ENCODE measurements around the gene SLC9A3. TPM values are rescaled to one million over a fixed set of nuclear protein-coding genes. Genes with fewer than 3 reads are reported as not detected.

The SLC9A3 gene
- polyA plus RNA-seq, 1 of the 3 experiments (the other 2 are of a cell fraction) = 1.9 TPM

GRCh38 chr5:470961-471749 is 53.1 kb downstream of the SLC9A3 start:
- no peak overlapping the region for H3K9ac ChIP-seq
- no peaks in the 10 kb centered on the region for H3F3A ChIP-seq (replicated peaks; ENCODE audit: insufficient read depth)
- DNase-seq = no peak
- H3K36me3 ChIP-seq (replicated peaks in 1 of 2; ENCODE audit: control insufficient read depth in 1 of 2, insufficient read depth in 2 of 2, low read length in 1 of 2) = peaks cover 0 to 19% of the 10 kb centered on the region in 2 experiments
- TF ChIP-seq POLR2AphosphoS5 (IDR thresholded peaks at IDR 0.05; ENCODE audit: low read depth, low read length) = no peak
- no peak for TF ChIP-seq JUND (IDR thresholded peaks at IDR 0.05)
- no peak for TF ChIP-seq NRF1 (IDR thresholded peaks at IDR 0.05; ENCODE audit: low read depth, low read length)
- no peak for TF ChIP-seq RFX5 (IDR thresholded peaks at IDR 0.05; ENCODE audit: low read length)
- TF ChIP-seq TCF12 (IDR thresholded peaks at IDR 0.05) = no peak
- TF ChIP-seq MAX (IDR thresholded peaks at IDR 0.05; ENCODE audit: low read depth) = no peak
- TF ChIP-seq FOXM1 (IDR thresholded peaks at IDR 0.05; ENCODE audit: low read depth) = no peak
- no peak for TF ChIP-seq MEF2A (IDR thresholded peaks at IDR 0.05; ENCODE audit: borderline replicate concordance, low read depth)
- no peak for TF ChIP-seq PBX3 (IDR thresholded peaks at IDR 0.05)
- TF ChIP-seq GATA2 (CRISPR knock-in tag; IDR thresholded peaks at IDR 0.05) = no peak
- TF ChIP-seq EP300 (IDR thresholded peaks at IDR 0.05; ENCODE audit: borderline replicate concordance in 1 of 2, low read depth in 1 of 2, low read length in 1 of 2) = no peak
- no peak for TF ChIP-seq RXRA (IDR thresholded peaks at IDR 0.05; ENCODE audit: borderline replicate concordance, low read depth)
- CTCF ChIA-PET = interaction anchor here (0.9 to 1.5 kb wide), 3 partner anchors 25 to 283 kb away, joined by 3 to 10 read pairs (median 3); no protein-coding TSS in a partner anchor
- H2AFZ ChIP-seq (ENCODE audit: low read depth) = no peak overlapping the region
- H3K4me2 ChIP-seq = peak overlapping the region; percentile 98; the same call in 1 of the 2 replicates
- peaks cover 9% of the 10 kb centered on the region; the same call in 1 of the 2 replicates for H3K79me2 ChIP-seq (ENCODE audit: insufficient read depth)
- H3K9me2 ChIP-seq = no peaks in the 10 kb centered on the region
- H3K9me3 ChIP-seq = no peaks in the 10 kb centered on the region
- POLR2A ChIA-PET = interaction anchor here (0.9 kb wide), 1 partner anchor 140 kb away, joined by 3 read pairs; no protein-coding TSS in a partner anchor
- no peak overlapping the region for H3K27ac ChIP-seq (ENCODE audit: low read depth in 2 of 2, low read length in 1 of 2)
- H3K27me3 ChIP-seq (ENCODE audit: insufficient read depth) = no peaks in the 10 kb centered on the region
- peak overlapping the region in 1 of 2 experiments; percentile 75; a peak in 2 of 4 replicates for H3K4me3 ChIP-seq (ENCODE audit: low read depth in 2 of 2, low read length in 1 of 2)
- WGBS (ENCODE audit: low lambda C conversion rate) = 93% methylated on average over 20 of the region's 31 CpGs
- peaks cover 6% of the 10 kb centered on the region for H4K20me1 ChIP-seq (ENCODE audit: insufficient read depth)
- peaks cover 0 to 21% of the 10 kb centered on the region in 2 experiments; a peak in 1 of 4 replicates for H3K4me1 ChIP-seq (ENCODE audit: control insufficient read depth in 1 of 2, insufficient read depth in 2 of 2, low read depth in 1 of 2, low read length in 1 of 2)

- Histone ChIP-seq H3K4me1 (ENCODE audit: control insufficient read depth in 1 of 2, insufficient read depth in 2 of 2, low read depth in 1 of 2, low read length in 1 of 2) (peaks cover 0 to 18% of the 10 kb centered on the region in 2 experiments; a peak in 1 of 4 replicates), H3K9ac (no peak overlapping the region), H4K20me1 (ENCODE audit: insufficient read depth) (peaks cover 2% of the 10 kb centered on the region), H3K4me2 (no peak overlapping the region), H3K27me3 (ENCODE audit: insufficient read depth) (no peaks in the 10 kb centered on the region), H3K27ac (ENCODE audit: low read depth in 2 of 2, low read length in 1 of 2) (no peak overlapping the region), H3K9me2 (no peaks in the 10 kb centered on the region), H3K4me3 (ENCODE audit: low read depth in 2 of 2, low read length in 1 of 2) (no peak overlapping the region), H3K9me3 (no peaks in the 10 kb centered on the region), H3K36me3 (replicated peaks in 1 of 2; ENCODE audit: control insufficient read depth in 1 of 2, insufficient read depth in 2 of 2, low read length in 1 of 2) (peaks cover 0 to 27% of the 10 kb centered on the region in 2 experiments), H3F3A (replicated peaks; ENCODE audit: insufficient read depth) (no peaks in the 10 kb centered on the region), H3K79me2 (ENCODE audit: insufficient read depth) (peaks cover 9% of the 10 kb centered on the region; the same call in 1 of the 2 replicates), H2AFZ (ENCODE audit: low read depth) (no peak overlapping the region)
- 94% methylated on average over 16 of the region's 19 CpGs for WGBS (ENCODE audit: low lambda C conversion rate)
- POLR2A ChIA-PET = no interaction called here
- no peak for DNase-seq
- CTCF ChIA-PET = no interaction called here
- TF ChIP-seq MAX (IDR thresholded peaks at IDR 0.05; ENCODE audit: low read depth) (no peak), FOSL2 (IDR thresholded peaks at IDR 0.05; ENCODE audit: borderline replicate concordance, low read depth) (no peak), EP300 (IDR thresholded peaks at IDR 0.05; ENCODE audit: borderline replicate concordance in 1 of 2, low read depth in 1 of 2, low read length in 1 of 2) (no peak), RAD21 (IDR thresholded peaks at IDR 0.05; ENCODE audit: low read length) (no peak), YY1 (IDR thresholded peaks at IDR 0.05; ENCODE audit: low read depth) (no peak), FOXJ3 (CRISPR knock-in tag; IDR thresholded peaks at IDR 0.05) (no peak), EZH2phosphoT487 (IDR thresholded peaks at IDR 0.05; ENCODE audit: borderline replicate concordance, low read depth) (no peak), TAF1 (IDR thresholded peaks at IDR 0.05; ENCODE audit: borderline replicate concordance, low read depth, low read length) (no peak), USF2 (IDR thresholded peaks at IDR 0.05; ENCODE audit: borderline replicate concordance, low read depth, low read length) (no peak), CTCF (IDR thresholded peaks at IDR 0.05) (no peak), POLR2AphosphoS5 (IDR thresholded peaks at IDR 0.05; ENCODE audit: low read depth, low read length) (no peak)
Observed at GRCh38 chr5:469752-470483, 54.3 kb downstream of the SLC9A3 start.
